HepG2 (cell line): Measurements from ENCODE around the gene NHERF2. TPM values are rescaled to one million over a fixed set of nuclear protein-coding genes. Genes with fewer than 3 reads are reported as not detected.

Source experiments
- FOXC1 ChIP-seq: sonication (generic); formaldehyde crosslinking; IDR thresholded peaks from 2 replicates; pipeline ENCODE4 v1.8.0; 2022; ENCODE audit warnings: mild to moderate bottlenecking, missing genetic modification reagents, borderline replicate concordance
- WIZ ChIP-seq: sonication (generic); formaldehyde crosslinking; IDR thresholded peaks from 2 replicates; pipeline ENCODE4 v1.5.1; 2020; ENCODE audit warnings: mild to moderate bottlenecking, missing genetic modification reagents
- ZNF207 ChIP-seq: fragments of 450-650 bp; IDR thresholded peaks from 2 replicates; pipeline ENCODE4 v1.6.1; 2016; ENCODE audit warnings: antibody characterized with exemption, borderline replicate concordance
- ZNF670 ChIP-seq: sonication (generic); formaldehyde crosslinking; IDR thresholded peaks from 2 replicates; pipeline ENCODE4 v1.8.0; 2022; ENCODE audit warnings: mild to moderate bottlenecking, missing genetic modification reagents, borderline replicate concordance
- ZSCAN12 ChIP-seq: sonication (generic); formaldehyde crosslinking; IDR thresholded peaks from 2 replicates; pipeline ENCODE4 v1.9.0; 2021; ENCODE audit warnings: mild to moderate bottlenecking, missing genetic modification reagents
- polyA plus RNA-seq, 8 experiments: library from polyadenylated mRNA; depleted of rRNA in 3 of 8; stranded (reverse) in 7 of 8; unstranded in 1 of 8; fragments of >200 nt; fragmentation: Illumina TruSeq in 4 of 8; extraction: Trizol in 4 of 8; gene quantifications; 2 replicates each; pipeline versions ENCODE4 v1.2.1 to v1.2.3, GENCODE V29; 2011 to 2016; ENCODE audit warnings: low read depth in 4 of 8, missing spikeins in 1 of 8, mixed read lengths in 1 of 8; ENCODE audit not compliant: insufficient read depth in 1 of 8
- total RNA-seq, 5 experiments: library from RNA; depleted of rRNA; stranded (reverse); fragments of >200 nt; fragmentation: Illumina TruSeq; extraction: Trizol; gene quantifications; 2 replicates each; pipeline ENCODE4 v1.2.3, GENCODE V29; 2016; ENCODE audit warnings: low read depth in 1 of 5
- TF ChIP-seq, protein P1 (sequence below): sonication (generic); formaldehyde crosslinking; conservative IDR thresholded peaks from 2 replicates; pipeline ENCODE4 v1.4.0; 2020; ENCODE audit warnings: missing genetic modification reagents
- TF ChIP-seq, protein P2 (sequence below): IDR thresholded peaks from 2 replicates; pipeline ENCODE4 v1.6.1; 2012; ENCODE audit warnings: inconsistent platforms
- TF ChIP-seq, protein P3 (sequence below): sonication (generic); formaldehyde crosslinking; IDR thresholded peaks from 2 replicates; pipeline ENCODE4 v1.4.0; 2020; ENCODE audit warnings: low read depth, mild to moderate bottlenecking, missing genetic modification reagents
- TF ChIP-seq, protein P4 (sequence below): sonication (generic); formaldehyde crosslinking; IDR thresholded peaks from 2 replicates; pipeline ENCODE4 v1.4.0; 2020; ENCODE audit warnings: missing genetic modification reagents
- TF ChIP-seq, protein P5 (sequence below): sonication (generic); formaldehyde crosslinking; IDR thresholded peaks from 2 replicates; pipeline ENCODE4 v1.5.0; 2020; ENCODE audit warnings: missing genetic modification reagents
- TF ChIP-seq, protein P6 (sequence below): sonication (generic); formaldehyde crosslinking; IDR thresholded peaks from 2 replicates; pipeline ENCODE4 v1.4.0; 2020; ENCODE audit warnings: low read depth, mild to moderate bottlenecking, missing genetic modification reagents
- TF ChIP-seq, protein P7 (sequence below): fragments of 450-650 bp; IDR thresholded peaks from 2 replicates; pipeline ENCODE4 v1.6.1; 2017; ENCODE audit warnings: mild to moderate bottlenecking

The NHERF2 gene
- total and polyA plus RNA-seq, 2 of the 13 experiments (the other 11 are each of a cell fraction or from before 2014, with no cell fraction given) = 23.7 to 39.3 TPM

DNA sequence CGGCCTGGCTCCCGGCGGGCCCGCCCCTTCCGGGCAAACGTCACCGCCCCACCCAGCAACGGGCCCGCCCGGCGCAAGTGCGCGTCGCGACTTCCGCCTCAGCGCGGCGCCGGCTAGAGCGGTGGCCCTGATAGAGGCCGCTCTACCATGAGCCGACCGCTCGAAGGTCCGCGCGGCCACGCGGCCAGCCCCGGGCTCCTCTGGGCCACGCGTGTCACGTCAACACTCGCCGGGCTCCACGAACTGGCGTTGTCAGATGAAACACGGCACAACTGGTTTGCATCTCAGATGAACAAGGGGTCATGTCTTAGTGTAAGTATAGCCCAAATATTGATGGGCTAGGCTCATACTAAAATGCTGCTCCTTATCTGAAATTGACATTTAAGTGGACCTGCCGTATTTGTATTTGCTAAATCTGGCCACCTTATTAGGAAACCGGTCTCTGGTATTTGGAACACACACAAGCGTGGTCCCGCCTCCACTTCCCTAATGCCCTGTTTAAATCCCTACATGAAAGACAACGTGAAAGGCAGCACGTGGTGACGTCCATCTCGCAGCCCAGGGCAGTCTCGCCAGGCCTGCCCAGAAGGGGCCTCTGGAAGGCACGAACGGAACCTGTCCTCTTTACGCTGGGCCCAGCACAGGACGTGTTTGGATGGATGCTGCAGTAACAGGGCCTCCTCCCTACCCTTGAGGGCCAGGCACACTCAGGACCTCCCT, 16.8 kb upstream of the NHERF2 start, which contains the start of gene ZNF598 (continued):
- TF ChIP-seq, protein P1, sequence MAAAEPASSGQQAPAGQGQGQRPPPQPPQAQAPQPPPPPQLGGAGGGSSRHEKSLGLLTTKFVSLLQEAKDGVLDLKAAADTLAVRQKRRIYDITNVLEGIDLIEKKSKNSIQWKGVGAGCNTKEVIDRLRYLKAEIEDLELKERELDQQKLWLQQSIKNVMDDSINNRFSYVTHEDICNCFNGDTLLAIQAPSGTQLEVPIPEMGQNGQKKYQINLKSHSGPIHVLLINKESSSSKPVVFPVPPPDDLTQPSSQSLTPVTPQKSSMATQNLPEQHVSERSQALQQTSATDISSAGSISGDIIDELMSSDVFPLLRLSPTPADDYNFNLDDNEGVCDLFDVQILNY (CRISPR knock-in tag) = no peak
- no peak for TF ChIP-seq ZNF207
- TF ChIP-seq, protein P2, sequence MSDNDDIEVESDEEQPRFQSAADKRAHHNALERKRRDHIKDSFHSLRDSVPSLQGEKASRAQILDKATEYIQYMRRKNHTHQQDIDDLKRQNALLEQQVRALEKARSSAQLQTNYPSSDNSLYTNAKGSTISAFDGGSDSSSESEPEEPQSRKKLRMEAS = peak; percentile 92
- TF ChIP-seq WIZ (CRISPR knock-in tag) = no peak
- TF ChIP-seq ZNF670 (CRISPR knock-in tag) = peak; percentile 73; the same call in 1 of the 2 replicates
- TF ChIP-seq, protein P3, sequence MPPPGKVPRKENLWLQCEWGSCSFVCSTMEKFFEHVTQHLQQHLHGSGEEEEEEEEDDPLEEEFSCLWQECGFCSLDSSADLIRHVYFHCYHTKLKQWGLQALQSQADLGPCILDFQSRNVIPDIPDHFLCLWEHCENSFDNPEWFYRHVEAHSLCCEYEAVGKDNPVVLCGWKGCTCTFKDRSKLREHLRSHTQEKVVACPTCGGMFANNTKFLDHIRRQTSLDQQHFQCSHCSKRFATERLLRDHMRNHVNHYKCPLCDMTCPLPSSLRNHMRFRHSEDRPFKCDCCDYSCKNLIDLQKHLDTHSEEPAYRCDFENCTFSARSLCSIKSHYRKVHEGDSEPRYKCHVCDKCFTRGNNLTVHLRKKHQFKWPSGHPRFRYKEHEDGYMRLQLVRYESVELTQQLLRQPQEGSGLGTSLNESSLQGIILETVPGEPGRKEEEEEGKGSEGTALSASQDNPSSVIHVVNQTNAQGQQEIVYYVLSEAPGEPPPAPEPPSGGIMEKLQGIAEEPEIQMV (CRISPR knock-in tag) = peak; percentile 64; the same call in 1 of the 2 replicates
- TF ChIP-seq, protein P4, sequence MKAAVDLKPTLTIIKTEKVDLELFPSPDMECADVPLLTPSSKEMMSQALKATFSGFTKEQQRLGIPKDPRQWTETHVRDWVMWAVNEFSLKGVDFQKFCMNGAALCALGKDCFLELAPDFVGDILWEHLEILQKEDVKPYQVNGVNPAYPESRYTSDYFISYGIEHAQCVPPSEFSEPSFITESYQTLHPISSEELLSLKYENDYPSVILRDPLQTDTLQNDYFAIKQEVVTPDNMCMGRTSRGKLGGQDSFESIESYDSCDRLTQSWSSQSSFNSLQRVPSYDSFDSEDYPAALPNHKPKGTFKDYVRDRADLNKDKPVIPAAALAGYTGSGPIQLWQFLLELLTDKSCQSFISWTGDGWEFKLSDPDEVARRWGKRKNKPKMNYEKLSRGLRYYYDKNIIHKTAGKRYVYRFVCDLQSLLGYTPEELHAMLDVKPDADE (CRISPR knock-in tag) = no peak
- no peak for TF ChIP-seq ZSCAN12 (CRISPR knock-in tag)
- TF ChIP-seq, protein P5, sequence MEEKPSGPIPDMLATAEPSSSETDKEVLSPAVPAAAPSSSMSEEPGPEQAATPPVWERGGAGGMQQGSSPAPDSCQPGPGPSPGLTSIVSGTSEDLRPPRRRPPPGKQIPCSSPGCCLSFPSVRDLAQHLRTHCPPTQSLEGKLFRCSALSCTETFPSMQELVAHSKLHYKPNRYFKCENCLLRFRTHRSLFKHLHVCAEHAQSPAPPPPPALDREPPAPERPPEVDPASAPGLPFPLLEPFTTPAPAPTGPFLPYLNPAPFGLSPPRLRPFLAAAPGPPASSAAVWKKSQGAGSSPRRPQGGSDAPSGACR (CRISPR knock-in tag) = peak; percentile 78; the same call in 1 of the 2 replicates
- TF ChIP-seq, protein P6, sequence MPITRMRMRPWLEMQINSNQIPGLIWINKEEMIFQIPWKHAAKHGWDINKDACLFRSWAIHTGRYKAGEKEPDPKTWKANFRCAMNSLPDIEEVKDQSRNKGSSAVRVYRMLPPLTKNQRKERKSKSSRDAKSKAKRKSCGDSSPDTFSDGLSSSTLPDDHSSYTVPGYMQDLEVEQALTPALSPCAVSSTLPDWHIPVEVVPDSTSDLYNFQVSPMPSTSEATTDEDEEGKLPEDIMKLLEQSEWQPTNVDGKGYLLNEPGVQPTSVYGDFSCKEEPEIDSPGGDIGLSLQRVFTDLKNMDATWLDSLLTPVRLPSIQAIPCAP (CRISPR knock-in tag) = no peak
- TF ChIP-seq, protein P7, sequence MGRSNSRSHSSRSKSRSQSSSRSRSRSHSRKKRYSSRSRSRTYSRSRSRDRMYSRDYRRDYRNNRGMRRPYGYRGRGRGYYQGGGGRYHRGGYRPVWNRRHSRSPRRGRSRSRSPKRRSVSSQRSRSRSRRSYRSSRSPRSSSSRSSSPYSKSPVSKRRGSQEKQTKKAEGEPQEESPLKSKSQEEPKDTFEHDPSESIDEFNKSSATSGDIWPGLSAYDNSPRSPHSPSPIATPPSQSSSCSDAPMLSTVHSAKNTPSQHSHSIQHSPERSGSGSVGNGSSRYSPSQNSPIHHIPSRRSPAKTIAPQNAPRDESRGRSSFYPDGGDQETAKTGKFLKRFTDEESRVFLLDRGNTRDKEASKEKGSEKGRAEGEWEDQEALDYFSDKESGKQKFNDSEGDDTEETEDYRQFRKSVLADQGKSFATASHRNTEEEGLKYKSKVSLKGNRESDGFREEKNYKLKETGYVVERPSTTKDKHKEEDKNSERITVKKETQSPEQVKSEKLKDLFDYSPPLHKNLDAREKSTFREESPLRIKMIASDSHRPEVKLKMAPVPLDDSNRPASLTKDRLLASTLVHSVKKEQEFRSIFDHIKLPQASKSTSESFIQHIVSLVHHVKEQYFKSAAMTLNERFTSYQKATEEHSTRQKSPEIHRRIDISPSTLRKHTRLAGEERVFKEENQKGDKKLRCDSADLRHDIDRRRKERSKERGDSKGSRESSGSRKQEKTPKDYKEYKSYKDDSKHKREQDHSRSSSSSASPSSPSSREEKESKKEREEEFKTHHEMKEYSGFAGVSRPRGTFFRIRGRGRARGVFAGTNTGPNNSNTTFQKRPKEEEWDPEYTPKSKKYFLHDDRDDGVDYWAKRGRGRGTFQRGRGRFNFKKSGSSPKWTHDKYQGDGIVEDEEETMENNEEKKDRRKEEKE = no peak
- TF ChIP-seq FOXC1 (CRISPR knock-in tag) = peak; percentile 62; the same call in 1 of the 2 replicates
